Fibroblast of pulmonary artery (primary cell): Measurements from ENCODE around the gene CD82.

ENCODE experiments used
- DNase-seq: peaks from one replicate; pipeline ENCODE4 v3.0.0-alpha.2; 2010; ENCODE audit warnings: low read depth
- H3K4me3 ChIP-seq: replicated peaks from 2 replicates; pipeline ENCODE4 v1.5.1; 2011; ENCODE audit warnings: low read depth, mild to moderate bottlenecking, control low read depth, low read length, moderate library complexity
- CTCF ChIP-seq: IDR thresholded peaks from 2 replicates; pipeline ENCODE4 v1.5.1; 2011; ENCODE audit warnings: mild to moderate bottlenecking, control low read depth, low read length, inconsistent platforms; ENCODE audit errors: missing control alignments

Gene CD82

GRCh38 chr11:44596525-44597276 is 31.2 kb downstream of the CD82 start:
- TF ChIP-seq CTCF = no peak
- DNase-seq = no peak
- H3K4me3 ChIP-seq = no peak overlapping the region

- H3K4me3 ChIP-seq = no peak overlapping the region
- no peak for DNase-seq
- no peak for TF ChIP-seq CTCF
These were observed 32.0 kb downstream of the CD82 start for GRCh38 chr11:44597358-44598012.

- no peak overlapping the region for H3K4me3 ChIP-seq
- no peak for TF ChIP-seq CTCF
These were observed 33.4 kb downstream of the CD82 start for GRCh38 chr11:44598831-44599230.

GRCh38 chr11:44600261-44600660 is 34.8 kb downstream of the CD82 start:
- no peak for TF ChIP-seq CTCF
- DNase-seq = no peak
- H3K4me3 ChIP-seq = no peak overlapping the region

More at GRCh38 chr11:44598831-44599230, 33.4 kb downstream of the CD82 start:
- DNase-seq = no peak

- no peak overlapping the region for H3K4me3 ChIP-seq
- no peak for TF ChIP-seq CTCF
- DNase-seq = peak; percentile 30
These were observed 35.4 kb downstream of the CD82 start for GRCh38 chr11:44600839-44601383.

- no peak overlapping the region for H3K4me3 ChIP-seq
- no peak for TF ChIP-seq CTCF
- no peak for DNase-seq
These were observed 36.3 kb downstream of the CD82 start for GRCh38 chr11:44601471-44602370.
